HT1080 (cell line): ENCODE measurements around the gene STAB2. TPM values are rescaled to one million over a fixed set of nuclear protein-coding genes. Genes with fewer than 3 reads are reported as not detected.

Experiments used
- DNase-seq: peaks from one replicate; pipeline ENCODE4 v3.0.0-alpha.2; 2015; ENCODE audit warnings: low read depth
- total RNA-seq: library from RNA; depleted of rRNA; stranded (reverse); fragments of >200 nt; shearing (Covaris generic); gene quantifications from 2 replicates; pipeline ENCODE4 v1.2.3, GENCODE V29; 2014

Gene STAB2
- total RNA-seq, 1 experiment from 2014 or later: not detected

- DNase-seq: peak; percentile 16
Measured at GRCh38 chr12:103745962-103746361, 158.9 kb downstream of the STAB2 start.

- peak; percentile 19 for DNase-seq
Measured at GRCh38 chr12:103748002-103748401, 160.9 kb downstream of the STAB2 start.

GRCh38 chr12:103748875-103749274, 161.8 kb downstream of the STAB2 start:
- DNase-seq: no peak

- no peak for DNase-seq
Measured at GRCh38 chr12:103751171-103751570, 164.1 kb downstream of the STAB2 start.

- DNase-seq: no peak
Measured at GRCh38 chr12:103751600-103751999, 164.5 kb downstream of the STAB2 start.

- no peak for DNase-seq
Measured at GRCh38 chr12:103755425-103755824, 168.4 kb downstream of the STAB2 start.

GRCh38 chr12:103756443-103756842, 169.4 kb downstream of the STAB2 start:
- DNase-seq: no peak

GRCh38 chr12:103757248-103757647, 170.2 kb downstream of the STAB2 start:
- DNase-seq: no peak

GRCh38 chr12:103758310-103759089, 171.4 kb downstream of the STAB2 start:
- DNase-seq: no peak

GRCh38 chr12:103762473-103762872, 175.4 kb downstream of the STAB2 start:
- DNase-seq: no peak

GRCh38 chr12:103765322-103765721, 178.2 kb downstream of the STAB2 start:
- no peak for DNase-seq

- no peak for DNase-seq
Measured at GRCh38 chr12:103766028-103766427, 179.0 kb downstream of the STAB2 start.

GRCh38 chr12:103768467-103769123, 181.5 kb downstream of the STAB2 start:
- peak; percentile 20 for DNase-seq

GRCh38 chr12:103769240-103769945, 182.3 kb downstream of the STAB2 start:
- DNase-seq: no peak

GRCh38 chr12:103771466-103771865, 184.4 kb downstream of the STAB2 start:
- DNase-seq: peak; percentile 31

GRCh38 chr12:103772367-103773108, 185.5 kb downstream of the STAB2 start:
- DNase-seq: no peak

GRCh38 chr12:103773109-103773910, 186.2 kb downstream of the STAB2 start:
- DNase-seq: no peak

GRCh38 chr12:103774977-103775560, 188.0 kb downstream of the STAB2 start:
- no peak for DNase-seq

GRCh38 chr12:103778781-103779180, 191.7 kb downstream of the STAB2 start:
- DNase-seq: no peak

GRCh38 chr12:103779410-103780092, 192.5 kb downstream of the STAB2 start:
- DNase-seq: no peak
